ENCODE data around the gene HSD17B10.
"Not testable (repeated sequence)": the region's sequence is repeated elsewhere in the genome, so short reads cannot be mapped to it uniquely, and the experiment has no call there.

- TF ChIP-seq CTCF (optimal IDR thresholded peaks at IDR 0.05 in 1 of 3, IDR thresholded peaks at IDR 0.05 in 1 of 3, conservative IDR thresholded peaks at IDR 0.05 in 1 of 3; ENCODE audit: extremely low read depth in 1 of 3, insufficient read depth in 2 of 3, low read length in 3 of 3); EZH2 (IDR thresholded peaks at IDR 0.05; ENCODE audit: low read length): not testable (repeated sequence)
Observed at GRCh38 chrX:53420351-53420750, 13.8 kb downstream of the HSD17B10 start.
